Measurements from ENCODE around the gene ZBTB16. TPM values are rescaled to one million over a fixed set of nuclear protein-coding genes. Genes with fewer than 3 reads are reported as not detected.

The ZBTB16 gene
- total and polyA plus RNA-seq, 12 donors: 18.3 to 108 (median 54.6) TPM

GRCh38 chr11:114274637-114275036, 215.1 kb downstream of the ZBTB16 start:
- no peak for DNase-seq
- Histone ChIP-seq H3K27ac (peak overlapping the region in 4 of 10 donors; percentile 15 to 43 (median 26)), H3K4me3 (no peak overlapping the region), H3K36me3 (no peaks in the 10 kb centered on the region), H3K4me1 (peaks cover 0 to 6% (median 0%) of the 10 kb centered on the region in 9 donors), H3K9me3 (no peaks in the 10 kb centered on the region), H3K27me3 (peaks cover 0 to 9% (median 0%) of the 10 kb centered on the region in 7 donors)
- WGBS, 2 donors: 71 to 74% methylated on average over 3 of the region's 3 CpGs
- no peak for ATAC-seq
- TF ChIP-seq CTCF (IDR thresholded peaks at IDR 0.05): no peak
- intact Hi-C loops (cut with DNase I): loop anchor here in 1 of 10 donors (10.0 kb wide), 1 partner anchor 490 kb away; no protein-coding TSS in a partner anchor

GRCh38 chr11:114275280-114275679, 215.8 kb downstream of the ZBTB16 start:
- TF ChIP-seq CTCF (IDR thresholded peaks at IDR 0.05): no peak
- peak in 1 of 2 donors; percentile 46 for DNase-seq
- Histone ChIP-seq H3K4me1 (peaks cover 0 to 8% (median 1%) of the 10 kb centered on the region in 9 donors), H3K4me3 (no peak overlapping the region), H3K9me3 (no peaks in the 10 kb centered on the region), H3K36me3 (no peaks in the 10 kb centered on the region), H3K27me3 (peaks cover 0 to 4% (median 0%) of the 10 kb centered on the region in 7 donors), H3K27ac (peak overlapping the region in 4 of 10 donors; percentile 23 to 43 (median 26))
- peak; percentile 58 to 88 (median 78) for ATAC-seq
- 47 to 55% methylated on average over 3 of the region's 3 CpGs for WGBS, 2 donors
- intact Hi-C loops (cut with DNase I): loop anchor here in 1 of 10 donors (10.0 kb wide), 1 partner anchor 490 kb away; no protein-coding TSS in a partner anchor

GRCh38 chr11:114276077-114276476, 216.6 kb downstream of the ZBTB16 start:
- WGBS, 2 donors: 51 to 63% methylated on average over 5 of the region's 5 CpGs
- H3K4me3 ChIP-seq: no peak overlapping the region
- ATAC-seq (no peak), DNase-seq (no peak)
- peaks cover 0 to 16% (median 8%) of the 10 kb centered on the region in 9 donors for H3K4me1 ChIP-seq
- TF ChIP-seq CTCF (IDR thresholded peaks at IDR 0.05): no peak
- H3K27me3 ChIP-seq: peaks cover 0 to 3% (median 0%) of the 10 kb centered on the region in 7 donors
- intact Hi-C loops (cut with DNase I): loop anchor here in 1 of 10 donors (10.0 kb wide), 1 partner anchor 489 kb away; no protein-coding TSS in a partner anchor
- H3K36me3 ChIP-seq: no peaks in the 10 kb centered on the region
- H3K27ac ChIP-seq: peak overlapping the region in 2 of 10 donors; percentile 23 to 25
- no peaks in the 10 kb centered on the region for H3K9me3 ChIP-seq

GRCh38 chr11:114277637-114278341, 218.3 kb downstream of the ZBTB16 start:
- 81 to 86% methylated on average over 11 of the region's 11 CpGs for WGBS, 2 donors
- Histone ChIP-seq H3K4me3 (no peak overlapping the region), H3K4me1 (peaks cover 0 to 21% (median 13%) of the 10 kb centered on the region in 9 donors), H3K27ac (no peak overlapping the region), H3K27me3 (no peaks in the 10 kb centered on the region), H3K36me3 (no peaks in the 10 kb centered on the region), H3K9me3 (no peaks in the 10 kb centered on the region)
- TF ChIP-seq CTCF (IDR thresholded peaks at IDR 0.05): no peak
- DNase-seq: no peak
- intact Hi-C loops (cut with DNase I): loop anchor here in 1 of 10 donors (10.0 kb wide), 1 partner anchor 487 kb away; no protein-coding TSS in a partner anchor
- no peak for ATAC-seq

All from heart right ventricle (tissue), 16 donors.